Daoy (cell line): ENCODE results near the gene GLTP. TPM values are rescaled to one million over a fixed set of nuclear protein-coding genes. Genes with fewer than 3 reads are reported as not detected.

ENCODE experiments used
- total RNA-seq: library from RNA; depleted of rRNA; stranded (reverse); fragments of >200 nt; shearing (Covaris generic); gene quantifications from 2 replicates; pipeline ENCODE4 v1.2.3, GENCODE V29; 2014; rRNA removed

Gene GLTP
- total RNA-seq, 1 experiment from 2014 or later: 49.7 TPM

Other genes with a start within 250 kb of the GLTP start
- 1.0 and 2.4 TPM in 2 replicates for gene FAM222A, start 166.7 kb downstream of the GLTP start, total RNA-seq
- gene TRPV4, start 47.1 kb downstream of the GLTP start, total RNA-seq: 0.51 and 0.65 TPM in 2 replicates
- gene TCHP, start 19.7 kb upstream of the GLTP start, total RNA-seq: 37.3 and 37.9 TPM in 2 replicates
- gene GIT2, start 115.8 kb upstream of the GLTP start, total RNA-seq: 16.0 and 20.5 TPM in 2 replicates
- 90.3 and 101 TPM in 2 replicates for gene ANKRD13A, start 118.9 kb upstream of the GLTP start, total RNA-seq
- gene C12orf76, start 168.0 kb upstream of the GLTP start, total RNA-seq: 6.1 and 21.3 TPM in 2 replicates
- gene IFT81, start 243.8 kb upstream of the GLTP start, total RNA-seq: 8.9 and 12.2 TPM in 2 replicates